ENCODE measurements around the gene MMP14. TPM values are rescaled to one million over a fixed set of nuclear protein-coding genes. Genes with fewer than 3 reads are reported as not detected.
"Not testable (repeated sequence)": the region's sequence is repeated elsewhere in the genome, so short reads cannot be mapped to it uniquely, and the experiment has no call there.

MMP14 gene
- total and polyA plus RNA-seq, 2 of the 13 experiments (the other 11 are each of a cell fraction or from before 2014, with no cell fraction given) = 5.2 to 9.8 TPM

GRCh38 chr14:22803687-22803974 lies 32.8 kb upstream of the MMP14 start (continued):
- no peak for TF ChIP-seq ZNF205 (CRISPR knock-in tag; IDR thresholded peaks at IDR 0.05)
- TF ChIP-seq ZBTB46 (CRISPR knock-in tag; IDR thresholded peaks at IDR 0.05; ENCODE audit: borderline replicate concordance) = no peak
- TF ChIP-seq ZBTB44 (CRISPR knock-in tag; IDR thresholded peaks at IDR 0.05) = no peak
- no peak for TF ChIP-seq FOXO1 (CRISPR knock-in tag; IDR thresholded peaks at IDR 0.05)

GRCh38 chr14:22805235-22805634 lies 31.1 kb upstream of the MMP14 start:
- CTCF ChIA-PET (ENCODE audit: low intra/inter-chr PET ratio, low total read pairs); FAIRE-seq: not testable (repeated sequence)

More at GRCh38 chr14:22805235-22805634, 31.1 kb upstream of the MMP14 start:
- H3K4me3 ChIP-seq (replicated peaks in 1 of 3; ENCODE audit: insufficient read depth in 1 of 3, low read depth in 2 of 3, low read length in 3 of 3); DNase-seq (ENCODE audit: low spot score); ATAC-seq; H3K4me2 ChIP-seq (ENCODE audit: low read depth, low read length); H3K27ac ChIP-seq (ENCODE audit: extremely low read length, insufficient read depth, low read length); H3K9ac ChIP-seq (ENCODE audit: insufficient read depth, low read depth, low read length); H2AFZ ChIP-seq (ENCODE audit: low read length); BruUV-seq (replicated peaks); in situ Hi-C loops (cut with HindIII; ENCODE audit: extremely low pct_ligation_motif_present, low pct_unique_long_range_greater_than_20kb); POLR2A ChIA-PET; H3K27me3 ChIP-seq (ENCODE audit: control insufficient read depth in 1 of 2, insufficient read depth in 2 of 2, low read length in 2 of 2); H3K9me3 ChIP-seq (ENCODE audit: low read length); H4K20me1 ChIP-seq (ENCODE audit: insufficient read depth, low read length); H3K36me3 ChIP-seq (replicated peaks in 1 of 2; ENCODE audit: control insufficient read depth in 1 of 2, insufficient read depth in 2 of 2, low read length in 2 of 2); intact Hi-C loops (cut with micrococcal nuclease; ENCODE audit: unreplicated experiment); H3K79me2 ChIP-seq (ENCODE audit: insufficient read depth, low read length): not testable (repeated sequence)
- H3K4me1 ChIP-seq (ENCODE audit: insufficient read depth, low read length) = peaks cover 34% of the 10 kb centered on the region
- 0 out of 2 replicates have a peak, but pooled peaks have one; percentile 23 for TF ChIP-seq FOXO4 (CRISPR knock-in tag; conservative IDR thresholded peaks at IDR 0.05)
- 81% methylated on average over 4 of the region's 4 CpGs for WGBS (ENCODE audit: low lambda C conversion rate)
